Stomach (tissue), 9 donors: ENCODE measurements around the gene BST1. TPM values are rescaled to one million over a fixed set of nuclear protein-coding genes. Genes with fewer than 3 reads are reported as not detected.
"Not testable (repeated sequence)": the region's sequence is repeated elsewhere in the genome, so short reads cannot be mapped to it uniquely, and the experiment has no call there.

Source experiments
- DNase-seq, 2 donors: peaks; one replicate each; pipeline versions ENCODE4 v3.0.0 to v3.0.0-alpha.2; 2013 to 2019
- H3K27ac ChIP-seq, 5 donors: fragments of 200-600 bp in 4 of 5; sonication (generic) in 4 of 5; one replicate each; pipeline ENCODE4 v1.5.1; 2013 to 2019; ENCODE audit warnings: mild to moderate bottlenecking in 1 of 5, moderate library complexity in 1 of 5
- H3K27me3 ChIP-seq, 3 donors: fragments of 200-600 bp; sonication (generic); one replicate each; pipeline ENCODE4 v1.5.1; 2017 to 2019; ENCODE audit warnings: mixed run types in 1 of 3
- H3K36me3 ChIP-seq, 4 donors: fragments of 200-600 bp; sonication (generic); 1 replicate in 3 of 4; 2 replicates in 1 of 4; pipeline ENCODE4 v1.5.1; 2016 to 2019
- H3K4me1 ChIP-seq, 4 donors: fragments of 200-600 bp; sonication (generic); one replicate each; pipeline ENCODE4 v1.5.1; 2016 to 2019
- H3K4me3 ChIP-seq, 4 donors: fragments of 200-600 bp; sonication (generic) in 3 of 4; one replicate each; pipeline ENCODE4 v1.5.1; 2016 to 2019; ENCODE audit warnings: mild to moderate bottlenecking in 1 of 4
- H3K9me3 ChIP-seq, 4 donors: fragments of 200-600 bp; sonication (generic); one replicate each; pipeline ENCODE4 v1.5.1; 2016 to 2019
- EP300 ChIP-seq: sonication (generic); formaldehyde crosslinking; IDR thresholded peaks from one replicate; pipeline ENCODE4 v1.6.1; 2017; ENCODE audit warnings: antibody characterized with exemption
- POLR2A ChIP-seq, 4 donors: fragments of 450-650 bp; IDR thresholded peaks; one replicate each; pipeline ENCODE4 v1.6.1; 2016; ENCODE audit warnings: antibody characterized with exemption in 4 of 4, control low read depth in 2 of 4, mild to moderate bottlenecking in 1 of 4, moderate library complexity in 1 of 4
- POLR2AphosphoS5 ChIP-seq, 3 donors: sonication (generic); formaldehyde crosslinking; IDR thresholded peaks; one replicate each; pipeline ENCODE4 v1.6.1; 2016; ENCODE audit warnings: antibody characterized with exemption in 3 of 3
- WGBS, 5 donors: extraction: QIAGEN DNeasy Blood & Tissue Kit in 3 of 5; methylation state at CpG; one replicate each; pipeline versions ENCODE4 v1.1.5 to v1.1.7; 2013 to 2018; 5-methylcytosine and 5-hydroxymethylcytosine counted together
- intact Hi-C: fragments of 100-400 bp; cut with DNase I; formaldehyde crosslinking; loops from one replicate; pipeline ENCODE4 v1.15.1; 2023; ENCODE audit warnings: low total_unique reads
- polyA plus RNA-seq, 3 donors: library from polyadenylated mRNA; stranded (reverse); fragments of 200-250 nt; gene quantifications; one replicate each; pipeline ENCODE4 v1.2.3, GENCODE V29; 2013
- total RNA-seq, 5 donors: library from RNA; depleted of rRNA; stranded (reverse); fragments of >200 nt; gene quantifications; one replicate each; pipeline versions ENCODE4 v1.1.0 to v1.2.3, GENCODE V29; 2014 to 2016
- TF ChIP-seq, protein P1 (sequence below), 7 experiments: fragments of 450-650 bp in 4 of 7; fragments of 200-600 bp in 3 of 7; sonication (generic) in 3 of 7; IDR thresholded peaks; one replicate each; pipeline ENCODE4 v1.5.1; 2016 to 2019; ENCODE audit warnings: antibody characterized with exemption in 7 of 7, control low read depth in 2 of 7, mild to moderate bottlenecking in 1 of 7
- donor health status: healthy with polysubstance abuse.
- donor health status: Bipolar disorder and iron deficiency.
- donor health status: healthy.

The BST1 gene
- total and polyA plus RNA-seq, 8 donors: 2.1 to 8.4 (median 2.8) TPM; not detected in 3

DNA sequence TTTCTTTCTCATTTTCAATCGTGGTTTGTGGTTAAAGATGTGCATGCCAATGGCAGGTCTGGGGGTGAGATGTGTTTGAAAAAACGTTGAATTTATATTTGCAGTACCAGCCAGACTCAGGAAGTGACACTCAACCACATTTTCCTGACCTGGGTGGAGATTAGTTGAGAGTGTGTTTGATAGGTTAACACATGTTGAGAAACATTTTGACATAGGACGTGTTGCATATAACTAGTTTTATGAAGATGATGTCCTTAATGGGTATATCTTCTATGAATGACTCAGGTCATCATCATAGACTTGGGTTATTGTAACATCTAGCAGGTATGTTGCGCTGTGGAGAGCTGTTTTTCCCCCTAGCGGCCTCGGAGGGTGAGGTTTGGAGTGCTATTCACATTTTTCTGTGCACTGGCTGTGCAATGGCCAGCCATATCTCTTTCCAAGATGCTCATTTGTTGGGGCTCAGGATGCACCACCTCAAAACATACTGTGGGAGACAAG, 53.5 kb downstream of the BST1 start:
- H3K9me3 ChIP-seq: no peaks in the 10 kb centered on the region
- TF ChIP-seq POLR2A (IDR thresholded peaks at IDR 0.05) (no peak), EP300 (no peak), POLR2AphosphoS5 (IDR thresholded peaks at IDR 0.05) (no peak)
- TF ChIP-seq, protein P1, sequence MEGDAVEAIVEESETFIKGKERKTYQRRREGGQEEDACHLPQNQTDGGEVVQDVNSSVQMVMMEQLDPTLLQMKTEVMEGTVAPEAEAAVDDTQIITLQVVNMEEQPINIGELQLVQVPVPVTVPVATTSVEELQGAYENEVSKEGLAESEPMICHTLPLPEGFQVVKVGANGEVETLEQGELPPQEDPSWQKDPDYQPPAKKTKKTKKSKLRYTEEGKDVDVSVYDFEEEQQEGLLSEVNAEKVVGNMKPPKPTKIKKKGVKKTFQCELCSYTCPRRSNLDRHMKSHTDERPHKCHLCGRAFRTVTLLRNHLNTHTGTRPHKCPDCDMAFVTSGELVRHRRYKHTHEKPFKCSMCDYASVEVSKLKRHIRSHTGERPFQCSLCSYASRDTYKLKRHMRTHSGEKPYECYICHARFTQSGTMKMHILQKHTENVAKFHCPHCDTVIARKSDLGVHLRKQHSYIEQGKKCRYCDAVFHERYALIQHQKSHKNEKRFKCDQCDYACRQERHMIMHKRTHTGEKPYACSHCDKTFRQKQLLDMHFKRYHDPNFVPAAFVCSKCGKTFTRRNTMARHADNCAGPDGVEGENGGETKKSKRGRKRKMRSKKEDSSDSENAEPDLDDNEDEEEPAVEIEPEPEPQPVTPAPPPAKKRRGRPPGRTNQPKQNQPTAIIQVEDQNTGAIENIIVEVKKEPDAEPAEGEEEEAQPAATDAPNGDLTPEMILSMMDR (IDR thresholded peaks at IDR 0.05): no peak
- peak in 1 of 2 donors; percentile 67 for DNase-seq
- H3K4me1 ChIP-seq: peaks cover 0 to 15% (median 0%) of the 10 kb centered on the region in 4 donors
- H3K4me3 ChIP-seq: no peak overlapping the region
- intact Hi-C loops: no loop called here
- WGBS, 5 donors: 52 to 64% (median 59%) methylated on average over 6 of the region's 6 CpGs
- no peaks in the 10 kb centered on the region for H3K27me3 ChIP-seq
- peak overlapping the region in 1 of 5 donors; percentile 1 for H3K27ac ChIP-seq
- no peaks in the 10 kb centered on the region for H3K36me3 ChIP-seq

- H3K27me3 ChIP-seq: no peaks in the 10 kb centered on the region
- no peaks in the 10 kb centered on the region for H3K36me3 ChIP-seq
- DNase-seq: no peak
- TF ChIP-seq, protein P1 (IDR thresholded peaks at IDR 0.05): no peak
- TF ChIP-seq EP300 (no peak), POLR2A (IDR thresholded peaks at IDR 0.05) (no peak)
- H3K4me1 ChIP-seq: peaks cover 0 to 15% (median 0%) of the 10 kb centered on the region in 4 donors
- no peak overlapping the region for H3K27ac ChIP-seq
- 42 to 61% (median 50%) methylated on average over 4 of the region's 4 CpGs for WGBS, 5 donors
- H3K9me3 ChIP-seq: no peaks in the 10 kb centered on the region
- intact Hi-C loops: no loop called here
- H3K4me3 ChIP-seq: no peak overlapping the region
Measured at GRCh38 chr4:15757054-15757453, 54.2 kb downstream of the BST1 start.

- no peaks in the 10 kb centered on the region for H3K27me3 ChIP-seq
- H3K36me3 ChIP-seq: no peaks in the 10 kb centered on the region
- 91 to 95% (median 94%) methylated on average over 4 of the region's 4 CpGs for WGBS, 5 donors
- intact Hi-C loops: no loop called here
- H3K4me3 ChIP-seq: no peak overlapping the region
- H3K4me1 ChIP-seq: peaks cover 0 to 15% (median 0%) of the 10 kb centered on the region in 4 donors
- H3K27ac ChIP-seq: no peak overlapping the region
- TF ChIP-seq POLR2AphosphoS5 (IDR thresholded peaks at IDR 0.05) (no peak), EP300 (no peak), POLR2A (IDR thresholded peaks at IDR 0.05) (no peak)
- TF ChIP-seq, protein P1 (IDR thresholded peaks at IDR 0.05): no peak
- H3K9me3 ChIP-seq: no peaks in the 10 kb centered on the region
- no peak for DNase-seq
Measured at GRCh38 chr4:15758294-15758693, 55.4 kb downstream of the BST1 start.

DNA sequence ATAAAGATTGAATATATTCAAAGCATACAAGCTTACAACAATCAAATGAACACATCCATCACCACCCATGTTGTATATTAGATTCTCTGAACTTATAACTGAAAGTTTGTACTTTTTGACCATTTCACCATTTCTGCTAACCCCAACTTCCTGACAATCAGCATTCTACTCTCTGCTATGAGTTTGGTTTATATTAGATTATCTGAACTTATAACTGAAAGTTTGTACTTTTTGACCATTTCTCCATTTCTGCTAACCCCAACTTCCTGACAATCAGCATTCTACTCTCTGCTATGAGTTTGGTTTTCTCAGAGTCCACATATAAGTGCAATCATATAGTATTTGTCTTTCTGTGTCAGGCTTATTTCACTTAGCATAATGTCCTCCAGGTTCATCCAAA, 59.6 kb downstream of the BST1 start:
- H3K36me3 ChIP-seq, H3K9me3 ChIP-seq, H3K4me1 ChIP-seq, H3K4me3 ChIP-seq, intact Hi-C loops, H3K27me3 ChIP-seq, H3K27ac ChIP-seq, DNase-seq: not testable (repeated sequence)

DNA sequence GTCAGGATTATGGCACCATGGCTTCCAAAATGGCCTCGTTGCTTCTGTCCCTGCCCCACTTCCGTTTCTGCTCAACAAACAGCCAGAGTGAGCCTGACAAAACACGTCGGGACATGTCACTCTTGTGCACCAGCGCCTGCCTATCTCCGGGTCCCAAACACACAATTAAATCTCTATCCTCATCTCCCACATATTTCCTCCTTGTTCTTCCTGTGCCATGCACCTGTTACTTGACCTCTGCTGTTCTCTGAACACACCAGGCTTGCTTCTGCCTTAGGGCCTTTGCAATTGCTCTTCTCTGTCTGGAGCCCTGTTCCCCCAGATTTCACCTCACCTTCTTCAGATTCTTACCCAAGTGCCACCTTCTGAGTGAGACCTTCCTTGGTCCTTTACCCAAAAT, 62.5 kb downstream of the BST1 start:
- intact Hi-C loops: no loop called here
- Histone ChIP-seq H3K36me3 (no peaks in the 10 kb centered on the region), H3K4me3 (no peak overlapping the region), H3K27me3 (no peaks in the 10 kb centered on the region), H3K27ac (no peak overlapping the region), H3K9me3 (no peaks in the 10 kb centered on the region), H3K4me1 (no peaks in the 10 kb centered on the region)
- 58 to 80% (median 71%) methylated on average over 6 of the region's 6 CpGs for WGBS, 5 donors
- no peak for TF ChIP-seq POLR2AphosphoS5 (IDR thresholded peaks at IDR 0.05)
- TF ChIP-seq, protein P1 (IDR thresholded peaks at IDR 0.05): no peak
- no peak for DNase-seq
